ENCODE results near the gene TPCN2.

TPCN2 gene

GRCh38 chr11:69071956-69072355 lies 23.2 kb downstream of the TPCN2 start:
- TF ChIP-seq CSDC2 (CRISPR knock-in tag; IDR thresholded peaks at IDR 0.05) (no peak), RARB (CRISPR knock-in tag; IDR thresholded peaks at IDR 0.05) (no peak), CREB5 (CRISPR knock-in tag; IDR thresholded peaks at IDR 0.05; ENCODE audit: low read depth) (no peak), ARNTL (CRISPR knock-in tag; IDR thresholded peaks at IDR 0.05; ENCODE audit: borderline replicate concordance, low read depth) (no peak)
- no peak for ATAC-seq

GRCh38 chr11:69073469-69073868 lies 24.7 kb downstream of the TPCN2 start:
- no peak for TF ChIP-seq ARNTL (CRISPR knock-in tag; IDR thresholded peaks at IDR 0.05; ENCODE audit: borderline replicate concordance, low read depth)
- no peak for TF ChIP-seq ZC3H10 (CRISPR knock-in tag; IDR thresholded peaks at IDR 0.05)
- TF ChIP-seq ZFP30 (CRISPR knock-in tag; IDR thresholded peaks at IDR 0.05): no peak
- TF ChIP-seq PPARA (CRISPR knock-in tag; IDR thresholded peaks at IDR 0.05; ENCODE audit: borderline replicate concordance): no peak
- TF ChIP-seq CSDC2 (CRISPR knock-in tag; IDR thresholded peaks at IDR 0.05): no peak
- TF ChIP-seq ZFP3 (CRISPR knock-in tag; IDR thresholded peaks at IDR 0.05): no peak
- TF ChIP-seq ZNF70 (CRISPR knock-in tag; IDR thresholded peaks at IDR 0.05): no peak
- no peak for TF ChIP-seq CREB5 (CRISPR knock-in tag; IDR thresholded peaks at IDR 0.05; ENCODE audit: low read depth)
- no peak for TF ChIP-seq SNAI2 (CRISPR knock-in tag; IDR thresholded peaks at IDR 0.05)
- no peak for TF ChIP-seq TCF4 (CRISPR knock-in tag; IDR thresholded peaks at IDR 0.05; ENCODE audit: borderline replicate concordance)
- TF ChIP-seq ESRRG (CRISPR knock-in tag; IDR thresholded peaks at IDR 0.05): no peak
- no peak for ATAC-seq

- ATAC-seq: no peak
- TF ChIP-seq ESRRG (CRISPR knock-in tag; IDR thresholded peaks at IDR 0.05) (no peak), ARNTL (CRISPR knock-in tag; IDR thresholded peaks at IDR 0.05; ENCODE audit: borderline replicate concordance, low read depth) (no peak), ZNF70 (CRISPR knock-in tag; IDR thresholded peaks at IDR 0.05) (no peak), CSDC2 (CRISPR knock-in tag; IDR thresholded peaks at IDR 0.05) (no peak), CREB5 (CRISPR knock-in tag; IDR thresholded peaks at IDR 0.05; ENCODE audit: low read depth) (no peak), OSR1 (CRISPR knock-in tag; IDR thresholded peaks at IDR 0.05) (no peak), RARB (CRISPR knock-in tag; IDR thresholded peaks at IDR 0.05) (no peak), TCF4 (CRISPR knock-in tag; IDR thresholded peaks at IDR 0.05; ENCODE audit: borderline replicate concordance) (no peak), POU6F1 (CRISPR knock-in tag; IDR thresholded peaks at IDR 0.05; ENCODE audit: borderline replicate concordance, low read depth) (no peak), ZFP30 (CRISPR knock-in tag; IDR thresholded peaks at IDR 0.05) (no peak), TOX (CRISPR knock-in tag; IDR thresholded peaks at IDR 0.05; ENCODE audit: borderline replicate concordance) (no peak), GLIS3 (CRISPR knock-in tag; IDR thresholded peaks at IDR 0.05) (no peak)
Measured at GRCh38 chr11:69074375-69075140, 25.8 kb downstream of the TPCN2 start.

- ATAC-seq: peak; percentile 32; the same call in 2 of the 3 replicates
- TF ChIP-seq ZNF565 (CRISPR knock-in tag; conservative IDR thresholded peaks at IDR 0.05; ENCODE audit: low read depth) (no peak), ISL1 (CRISPR knock-in tag; IDR thresholded peaks at IDR 0.05) (no peak), TCF4 (CRISPR knock-in tag; IDR thresholded peaks at IDR 0.05; ENCODE audit: borderline replicate concordance) (no peak), TOX (CRISPR knock-in tag; IDR thresholded peaks at IDR 0.05; ENCODE audit: borderline replicate concordance) (no peak), RARB (CRISPR knock-in tag; IDR thresholded peaks at IDR 0.05) (no peak), BACH2 (CRISPR knock-in tag; IDR thresholded peaks at IDR 0.05; ENCODE audit: borderline replicate concordance) (no peak), ZC3H10 (CRISPR knock-in tag; IDR thresholded peaks at IDR 0.05) (no peak), CSDC2 (CRISPR knock-in tag; IDR thresholded peaks at IDR 0.05) (no peak), CREB5 (CRISPR knock-in tag; IDR thresholded peaks at IDR 0.05; ENCODE audit: low read depth) (no peak), POU6F1 (CRISPR knock-in tag; IDR thresholded peaks at IDR 0.05; ENCODE audit: borderline replicate concordance, low read depth) (no peak), CSRNP3 (CRISPR knock-in tag; IDR thresholded peaks at IDR 0.05) (no peak), PPARA (CRISPR knock-in tag; IDR thresholded peaks at IDR 0.05; ENCODE audit: borderline replicate concordance) (no peak), ZNF8 (CRISPR knock-in tag; IDR thresholded peaks at IDR 0.05) (no peak), ESRRG (CRISPR knock-in tag; IDR thresholded peaks at IDR 0.05) (no peak)
Measured at GRCh38 chr11:69075421-69076128, 26.8 kb downstream of the TPCN2 start.
